ENCODE results near the gene DPYSL4.

Gene DPYSL4

DNA sequence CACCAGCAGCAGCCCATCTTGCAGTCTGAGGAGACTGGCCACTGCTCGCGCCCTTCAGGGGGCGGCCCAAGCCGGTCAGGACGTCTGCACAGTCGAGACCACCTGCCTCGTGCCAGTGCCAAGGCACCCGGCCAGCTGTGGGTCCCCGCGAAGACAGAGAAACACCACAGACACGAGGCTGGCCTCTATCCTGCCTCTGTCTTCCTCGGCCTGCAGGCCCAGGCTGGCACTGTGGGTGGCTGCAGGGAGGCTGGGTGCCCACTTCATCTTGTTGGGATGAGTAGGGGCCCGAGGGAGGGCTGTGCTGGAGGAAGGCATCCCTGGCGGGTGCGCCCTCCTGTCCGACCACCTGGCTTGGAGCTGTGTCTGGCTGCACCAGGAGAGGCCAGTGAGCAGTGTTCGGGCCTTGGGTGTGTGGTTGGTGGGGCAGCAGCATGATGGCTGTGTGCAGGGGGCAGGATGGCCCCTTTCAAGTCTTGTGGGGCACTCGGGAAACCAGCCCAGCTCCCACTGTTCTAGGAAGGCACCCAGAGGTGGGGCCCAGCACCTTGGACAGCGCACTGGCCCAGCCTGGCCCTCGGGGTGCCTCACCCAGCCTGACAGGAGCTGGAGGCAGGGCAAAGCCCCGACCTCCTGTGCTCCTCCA, 7.3 kb downstream of the DPYSL4 start:
- DNase-seq (ENCODE audit: extremely low read depth, low read depth): no peak
- TF ChIP-seq, protein P1, sequence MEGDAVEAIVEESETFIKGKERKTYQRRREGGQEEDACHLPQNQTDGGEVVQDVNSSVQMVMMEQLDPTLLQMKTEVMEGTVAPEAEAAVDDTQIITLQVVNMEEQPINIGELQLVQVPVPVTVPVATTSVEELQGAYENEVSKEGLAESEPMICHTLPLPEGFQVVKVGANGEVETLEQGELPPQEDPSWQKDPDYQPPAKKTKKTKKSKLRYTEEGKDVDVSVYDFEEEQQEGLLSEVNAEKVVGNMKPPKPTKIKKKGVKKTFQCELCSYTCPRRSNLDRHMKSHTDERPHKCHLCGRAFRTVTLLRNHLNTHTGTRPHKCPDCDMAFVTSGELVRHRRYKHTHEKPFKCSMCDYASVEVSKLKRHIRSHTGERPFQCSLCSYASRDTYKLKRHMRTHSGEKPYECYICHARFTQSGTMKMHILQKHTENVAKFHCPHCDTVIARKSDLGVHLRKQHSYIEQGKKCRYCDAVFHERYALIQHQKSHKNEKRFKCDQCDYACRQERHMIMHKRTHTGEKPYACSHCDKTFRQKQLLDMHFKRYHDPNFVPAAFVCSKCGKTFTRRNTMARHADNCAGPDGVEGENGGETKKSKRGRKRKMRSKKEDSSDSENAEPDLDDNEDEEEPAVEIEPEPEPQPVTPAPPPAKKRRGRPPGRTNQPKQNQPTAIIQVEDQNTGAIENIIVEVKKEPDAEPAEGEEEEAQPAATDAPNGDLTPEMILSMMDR (IDR thresholded peaks at IDR 0.05; ENCODE audit: low read depth, low read length, missing control alignments): no peak
- no peak overlapping the region for H3K4me3 ChIP-seq (replicated peaks; ENCODE audit: low read depth, low read length)

DNA sequence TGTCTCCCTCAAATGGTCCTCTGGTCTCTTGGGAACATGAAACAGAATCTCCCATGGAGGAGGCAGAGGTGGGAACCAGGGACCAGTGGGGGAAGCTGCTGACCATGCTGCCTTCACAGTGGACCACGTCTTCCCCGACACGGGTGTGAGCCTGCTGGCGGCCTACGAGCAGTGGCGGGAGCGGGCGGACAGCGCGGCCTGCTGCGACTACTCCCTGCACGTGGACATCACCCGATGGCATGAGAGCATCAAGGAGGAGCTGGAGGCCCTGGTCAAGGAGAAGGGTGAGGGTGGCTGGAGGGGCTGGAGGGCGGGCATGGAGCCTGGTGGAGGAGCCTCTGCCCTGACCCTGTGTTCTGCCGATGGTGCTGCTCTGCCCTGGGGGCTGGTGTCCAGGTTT, 8.0 kb downstream of the DPYSL4 start:
- no peak for DNase-seq (ENCODE audit: extremely low read depth, low read depth)
- TF ChIP-seq, protein P1 (IDR thresholded peaks at IDR 0.05; ENCODE audit: low read depth, low read length, missing control alignments): no peak
- no peak overlapping the region for H3K4me3 ChIP-seq (replicated peaks; ENCODE audit: low read depth, low read length)

DNA sequence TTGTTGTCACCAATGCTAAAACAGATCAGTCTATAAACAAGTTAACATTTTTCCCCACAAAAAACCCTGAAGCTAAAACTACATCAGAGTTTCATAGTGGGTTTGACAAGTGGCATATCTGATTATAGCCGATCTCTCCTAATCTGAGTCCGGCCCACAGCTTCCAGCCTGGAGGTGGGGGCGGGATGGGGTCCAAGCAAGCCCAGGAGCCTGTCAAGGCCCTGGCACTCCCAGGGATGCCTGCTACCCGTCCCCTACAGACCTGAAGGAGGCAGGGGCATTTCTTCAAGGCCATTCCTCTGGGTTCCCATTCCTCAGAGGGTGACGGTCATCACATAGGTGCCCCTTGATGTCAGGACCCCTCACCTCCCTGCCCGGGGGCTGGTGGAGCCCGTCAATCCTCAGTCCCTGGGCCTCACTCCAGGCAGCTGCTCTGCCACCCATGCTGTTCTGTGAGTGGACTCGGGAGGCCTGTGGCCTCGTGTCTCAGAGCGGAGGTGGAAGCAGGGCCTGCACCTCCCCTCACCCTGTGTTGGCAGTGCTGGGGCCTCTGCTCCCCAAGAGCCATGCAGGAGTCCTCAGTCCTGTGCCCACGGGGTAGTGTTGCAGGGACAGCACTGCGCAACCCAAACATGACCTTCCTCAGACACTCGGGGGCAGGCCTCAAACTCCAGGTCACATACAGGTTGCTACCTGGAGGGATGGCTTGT, 8.8 kb downstream of the DPYSL4 start:
- DNase-seq (ENCODE audit: extremely low read depth, low read depth): no peak
- TF ChIP-seq, protein P1 (IDR thresholded peaks at IDR 0.05; ENCODE audit: low read depth, low read length, missing control alignments): no peak
- H3K4me3 ChIP-seq (replicated peaks; ENCODE audit: low read depth, low read length): no peak overlapping the region

DNA sequence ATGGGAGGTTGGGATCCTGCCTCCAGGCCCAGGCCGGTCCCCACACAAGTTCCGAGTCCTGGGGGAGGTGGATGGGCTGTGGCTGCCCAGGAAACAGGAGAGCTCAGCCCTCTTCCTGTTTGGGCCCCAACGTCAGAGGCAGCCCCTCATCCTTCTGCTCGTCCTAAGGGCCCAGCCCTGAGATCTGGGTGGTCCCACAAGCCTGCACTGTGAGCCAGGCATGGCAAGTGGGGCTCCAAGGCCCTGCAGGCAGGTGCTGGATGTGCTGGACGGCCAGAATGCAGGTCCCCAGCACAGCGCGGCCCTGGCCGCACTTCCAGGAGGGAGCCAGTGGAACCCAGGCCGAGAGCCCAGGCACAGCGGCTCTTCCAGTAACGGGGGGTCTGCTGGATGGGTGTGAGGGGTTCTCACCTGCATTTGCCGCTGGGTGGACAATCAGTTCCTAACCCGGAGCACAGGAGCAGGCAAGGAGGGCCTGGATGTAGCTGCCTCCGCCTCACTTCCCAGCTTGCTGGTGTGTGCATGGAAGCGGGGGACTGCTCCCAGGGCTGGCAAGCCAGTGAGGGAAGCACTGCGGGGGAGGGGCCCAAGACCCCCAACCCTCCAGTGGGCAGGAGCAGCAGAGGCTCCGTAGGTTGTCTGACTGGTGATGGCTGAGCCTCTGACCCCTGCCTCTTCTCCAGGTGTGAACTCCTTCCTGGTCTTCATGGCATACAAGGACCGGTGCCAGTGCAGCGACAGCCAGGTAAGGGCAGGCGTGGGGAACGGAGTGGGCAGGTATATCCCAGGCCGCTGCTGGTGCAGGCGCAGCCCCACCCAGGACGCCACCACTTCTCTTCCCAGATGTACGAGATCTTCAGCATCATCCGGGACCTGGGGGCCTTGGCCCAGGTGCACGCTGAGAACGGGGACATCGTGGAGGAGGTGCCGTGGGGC, 9.7 kb downstream of the DPYSL4 start:
- TF ChIP-seq, protein P1 (IDR thresholded peaks at IDR 0.05; ENCODE audit: low read depth, low read length, missing control alignments): no peak
- H3K4me3 ChIP-seq (replicated peaks; ENCODE audit: low read depth, low read length): no peak overlapping the region
- DNase-seq (ENCODE audit: extremely low read depth, low read depth): no peak

DNA sequence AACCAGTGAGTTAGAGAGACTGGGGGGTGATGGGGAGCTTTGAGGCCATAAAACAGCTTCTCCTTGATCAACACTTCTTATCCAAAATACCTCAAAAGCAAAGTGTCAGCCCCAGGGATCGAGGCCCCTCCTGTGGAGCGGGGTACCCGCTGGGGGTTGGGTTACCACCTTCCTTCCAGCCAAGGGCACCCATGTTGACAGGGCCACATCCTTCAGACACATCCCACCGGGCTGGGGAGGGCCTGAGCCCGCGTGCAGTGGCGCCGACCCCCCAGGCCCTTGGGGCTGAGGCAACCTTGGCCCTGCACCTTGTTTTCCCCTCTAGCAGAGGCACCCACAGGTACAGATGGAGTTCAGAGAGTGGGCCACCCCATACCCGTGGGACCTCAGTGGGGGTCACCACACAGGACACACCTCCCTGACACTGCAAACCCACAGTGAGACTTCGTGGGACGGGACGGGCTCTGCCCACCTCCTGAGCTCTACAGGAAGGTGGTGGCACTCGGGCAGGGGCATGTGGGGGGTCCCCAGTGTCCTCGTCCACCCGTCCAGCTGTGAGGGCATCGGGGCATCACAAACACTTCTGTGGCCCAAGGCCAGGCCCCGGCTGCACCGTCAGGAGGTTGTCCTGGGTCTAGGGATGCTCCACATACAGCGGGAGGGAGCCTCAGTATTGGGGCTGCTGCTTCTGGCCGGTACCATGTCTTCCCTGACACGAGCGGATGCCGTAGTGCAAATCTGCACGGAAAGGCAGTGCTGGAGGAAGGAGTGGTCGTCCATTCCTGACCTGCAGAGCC, 10.7 kb downstream of the DPYSL4 start:
- TF ChIP-seq, protein P1 (IDR thresholded peaks at IDR 0.05; ENCODE audit: low read depth, low read length, missing control alignments): no peak
- DNase-seq (ENCODE audit: extremely low read depth, low read depth): no peak
- no peak overlapping the region for H3K4me3 ChIP-seq (replicated peaks; ENCODE audit: low read depth, low read length)

DNA sequence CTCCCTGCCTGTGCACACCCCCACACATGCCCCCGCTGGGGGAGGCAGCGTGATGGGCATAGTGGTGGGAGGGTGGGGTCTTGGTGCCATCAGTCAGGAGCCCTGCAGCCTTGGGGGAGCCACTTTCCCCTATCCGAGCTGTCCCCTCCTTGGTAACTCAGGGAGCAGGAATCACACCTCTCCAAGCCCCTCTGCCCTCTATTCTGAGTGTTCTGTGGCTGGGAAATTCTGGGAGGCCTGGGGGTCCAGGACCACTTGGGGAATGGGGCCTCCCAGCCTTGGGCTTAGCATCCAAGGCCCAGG, 11.3 kb downstream of the DPYSL4 start:
- DNase-seq (ENCODE audit: extremely low read depth, low read depth): no peak
- TF ChIP-seq, protein P1 (IDR thresholded peaks at IDR 0.05; ENCODE audit: low read depth, low read length, missing control alignments): no peak

More for the DNA sequence above, 11.3 kb downstream of the DPYSL4 start:
- no peak overlapping the region for H3K4me3 ChIP-seq (replicated peaks; ENCODE audit: low read depth, low read length)

Data from HFF-Myc (cell line).